ENCODE results near the gene ELK4. TPM values are rescaled to one million over a fixed set of nuclear protein-coding genes. Genes with fewer than 3 reads are reported as not detected.

The ELK4 gene
- polyA plus RNA-seq, 2 of the 4 experiments (the other 2 are of a cell fraction) = 5.8 to 11.9 TPM

DNA sequence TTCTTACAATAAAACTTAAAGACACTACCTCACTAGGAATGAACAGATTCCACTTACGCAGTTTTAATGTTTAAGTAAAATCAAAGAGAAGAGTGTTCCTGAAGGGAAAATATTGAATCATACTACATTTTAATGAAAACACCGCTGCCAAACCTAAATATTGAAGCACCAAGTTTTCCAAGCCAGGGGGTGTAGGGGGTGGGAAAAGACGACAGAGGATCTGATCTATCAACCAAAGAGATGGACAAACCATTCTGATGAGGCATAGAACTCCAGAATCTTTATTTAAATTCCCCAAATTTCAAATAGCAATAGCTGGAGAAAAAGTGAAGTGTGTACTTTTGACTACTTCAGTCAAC is 1.2 kb downstream of the ELK4 start:
- POLR2A ChIA-PET = interaction anchor here (1.1 to 2.1 kb wide), 3 partner anchors 39 to 87 kb away, joined by 6 to 10 read pairs (median 7); no protein-coding TSS in a partner anchor
- TF ChIP-seq JUN (IDR thresholded peaks at IDR 0.05) (no peak), PHF8 (IDR thresholded peaks at IDR 0.05; ENCODE audit: borderline replicate concordance, low read depth) (no peak), HEYL (CRISPR knock-in tag; IDR thresholded peaks at IDR 0.05) (no peak), MAFK (IDR thresholded peaks at IDR 0.05; ENCODE audit: partially characterized antibody) (no peak), JUNB (IDR thresholded peaks at IDR 0.05) (no peak), KDM1A (IDR thresholded peaks at IDR 0.05; ENCODE audit: low read depth) (no peak), RFX5 (IDR thresholded peaks at IDR 0.05) (no peak)
- TF ChIP-seq, protein P1, sequence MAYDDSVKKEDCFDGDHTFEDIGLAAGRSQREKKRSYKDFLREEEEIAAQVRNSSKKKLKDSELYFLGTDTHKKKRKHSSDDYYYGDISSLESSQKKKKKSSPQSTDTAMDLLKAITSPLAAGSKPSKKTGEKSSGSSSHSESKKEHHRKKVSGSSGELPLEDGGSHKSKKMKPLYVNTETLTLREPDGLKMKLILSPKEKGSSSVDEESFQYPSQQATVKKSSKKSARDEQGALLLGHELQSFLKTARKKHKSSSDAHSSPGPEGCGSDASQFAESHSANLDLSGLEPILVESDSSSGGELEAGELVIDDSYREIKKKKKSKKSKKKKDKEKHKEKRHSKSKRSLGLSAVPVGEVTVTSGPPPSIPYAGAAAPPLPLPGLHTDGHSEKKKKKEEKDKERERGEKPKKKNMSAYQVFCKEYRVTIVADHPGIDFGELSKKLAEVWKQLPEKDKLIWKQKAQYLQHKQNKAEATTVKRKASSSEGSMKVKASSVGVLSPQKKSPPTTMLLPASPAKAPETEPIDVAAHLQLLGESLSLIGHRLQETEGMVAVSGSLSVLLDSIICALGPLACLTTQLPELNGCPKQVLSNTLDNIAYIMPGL (CRISPR knock-in tag; IDR thresholded peaks at IDR 0.05; ENCODE audit: borderline replicate concordance) = no peak
- TF ChIP-seq, protein P2, sequence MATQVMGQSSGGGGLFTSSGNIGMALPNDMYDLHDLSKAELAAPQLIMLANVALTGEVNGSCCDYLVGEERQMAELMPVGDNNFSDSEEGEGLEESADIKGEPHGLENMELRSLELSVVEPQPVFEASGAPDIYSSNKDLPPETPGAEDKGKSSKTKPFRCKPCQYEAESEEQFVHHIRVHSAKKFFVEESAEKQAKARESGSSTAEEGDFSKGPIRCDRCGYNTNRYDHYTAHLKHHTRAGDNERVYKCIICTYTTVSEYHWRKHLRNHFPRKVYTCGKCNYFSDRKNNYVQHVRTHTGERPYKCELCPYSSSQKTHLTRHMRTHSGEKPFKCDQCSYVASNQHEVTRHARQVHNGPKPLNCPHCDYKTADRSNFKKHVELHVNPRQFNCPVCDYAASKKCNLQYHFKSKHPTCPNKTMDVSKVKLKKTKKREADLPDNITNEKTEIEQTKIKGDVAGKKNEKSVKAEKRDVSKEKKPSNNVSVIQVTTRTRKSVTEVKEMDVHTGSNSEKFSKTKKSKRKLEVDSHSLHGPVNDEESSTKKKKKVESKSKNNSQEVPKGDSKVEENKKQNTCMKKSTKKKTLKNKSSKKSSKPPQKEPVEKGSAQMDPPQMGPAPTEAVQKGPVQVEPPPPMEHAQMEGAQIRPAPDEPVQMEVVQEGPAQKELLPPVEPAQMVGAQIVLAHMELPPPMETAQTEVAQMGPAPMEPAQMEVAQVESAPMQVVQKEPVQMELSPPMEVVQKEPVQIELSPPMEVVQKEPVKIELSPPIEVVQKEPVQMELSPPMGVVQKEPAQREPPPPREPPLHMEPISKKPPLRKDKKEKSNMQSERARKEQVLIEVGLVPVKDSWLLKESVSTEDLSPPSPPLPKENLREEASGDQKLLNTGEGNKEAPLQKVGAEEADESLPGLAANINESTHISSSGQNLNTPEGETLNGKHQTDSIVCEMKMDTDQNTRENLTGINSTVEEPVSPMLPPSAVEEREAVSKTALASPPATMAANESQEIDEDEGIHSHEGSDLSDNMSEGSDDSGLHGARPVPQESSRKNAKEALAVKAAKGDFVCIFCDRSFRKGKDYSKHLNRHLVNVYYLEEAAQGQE (IDR thresholded peaks at IDR 0.05) = no peak
- TF ChIP-seq, protein P3, sequence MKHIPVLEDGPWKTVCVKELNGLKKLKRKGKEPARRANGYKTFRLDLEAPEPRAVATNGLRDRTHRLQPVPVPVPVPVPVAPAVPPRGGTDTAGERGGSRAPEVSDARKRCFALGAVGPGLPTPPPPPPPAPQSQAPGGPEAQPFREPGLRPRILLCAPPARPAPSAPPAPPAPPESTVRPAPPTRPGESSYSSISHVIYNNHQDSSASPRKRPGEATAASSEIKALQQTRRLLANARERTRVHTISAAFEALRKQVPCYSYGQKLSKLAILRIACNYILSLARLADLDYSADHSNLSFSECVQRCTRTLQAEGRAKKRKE (CRISPR knock-in tag; IDR thresholded peaks at IDR 0.05; ENCODE audit: low read depth) = no peak
- TF ChIP-seq, protein P4, sequence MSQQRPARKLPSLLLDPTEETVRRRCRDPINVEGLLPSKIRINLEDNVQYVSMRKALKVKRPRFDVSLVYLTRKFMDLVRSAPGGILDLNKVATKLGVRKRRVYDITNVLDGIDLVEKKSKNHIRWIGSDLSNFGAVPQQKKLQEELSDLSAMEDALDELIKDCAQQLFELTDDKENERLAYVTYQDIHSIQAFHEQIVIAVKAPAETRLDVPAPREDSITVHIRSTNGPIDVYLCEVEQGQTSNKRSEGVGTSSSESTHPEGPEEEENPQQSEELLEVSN (IDR thresholded peaks at IDR 0.05; ENCODE audit: borderline replicate concordance, low read depth) = no peak
- TF ChIP-seq, protein P5, sequence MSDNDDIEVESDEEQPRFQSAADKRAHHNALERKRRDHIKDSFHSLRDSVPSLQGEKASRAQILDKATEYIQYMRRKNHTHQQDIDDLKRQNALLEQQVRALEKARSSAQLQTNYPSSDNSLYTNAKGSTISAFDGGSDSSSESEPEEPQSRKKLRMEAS (IDR thresholded peaks at IDR 0.05) = no peak
- TF ChIP-seq, protein P6, sequence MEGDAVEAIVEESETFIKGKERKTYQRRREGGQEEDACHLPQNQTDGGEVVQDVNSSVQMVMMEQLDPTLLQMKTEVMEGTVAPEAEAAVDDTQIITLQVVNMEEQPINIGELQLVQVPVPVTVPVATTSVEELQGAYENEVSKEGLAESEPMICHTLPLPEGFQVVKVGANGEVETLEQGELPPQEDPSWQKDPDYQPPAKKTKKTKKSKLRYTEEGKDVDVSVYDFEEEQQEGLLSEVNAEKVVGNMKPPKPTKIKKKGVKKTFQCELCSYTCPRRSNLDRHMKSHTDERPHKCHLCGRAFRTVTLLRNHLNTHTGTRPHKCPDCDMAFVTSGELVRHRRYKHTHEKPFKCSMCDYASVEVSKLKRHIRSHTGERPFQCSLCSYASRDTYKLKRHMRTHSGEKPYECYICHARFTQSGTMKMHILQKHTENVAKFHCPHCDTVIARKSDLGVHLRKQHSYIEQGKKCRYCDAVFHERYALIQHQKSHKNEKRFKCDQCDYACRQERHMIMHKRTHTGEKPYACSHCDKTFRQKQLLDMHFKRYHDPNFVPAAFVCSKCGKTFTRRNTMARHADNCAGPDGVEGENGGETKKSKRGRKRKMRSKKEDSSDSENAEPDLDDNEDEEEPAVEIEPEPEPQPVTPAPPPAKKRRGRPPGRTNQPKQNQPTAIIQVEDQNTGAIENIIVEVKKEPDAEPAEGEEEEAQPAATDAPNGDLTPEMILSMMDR (IDR thresholded peaks at IDR 0.05) = no peak
- peaks cover 15% of the 10 kb centered on the region; the same call in 2 of the 3 replicates for H3K4me1 ChIP-seq
- ATAC-seq = no peak
- DNase-seq (ENCODE audit: low read depth in 1 of 2, low spot score in 1 of 2) = no peak
- peak overlapping the region; percentile 99 for H3K27ac ChIP-seq
- 29% methylated on average over 3 of the region's 3 CpGs for WGBS (ENCODE audit: missing lambda C conversion rate)
- peak overlapping the region; percentile 83 for H3K4me2 ChIP-seq
- H3K9me3 ChIP-seq = no peaks in the 10 kb centered on the region
- peak overlapping the region; percentile 91 for H3K4me3 ChIP-seq
- CTCF ChIA-PET = interaction anchor here (3.5 to 20.8 kb wide), 3 partner anchors 27 to 100 kb away, joined by 28 to 227 read pairs (median 198); no protein-coding TSS in a partner anchor
- no peak for FAIRE-seq

DNA sequence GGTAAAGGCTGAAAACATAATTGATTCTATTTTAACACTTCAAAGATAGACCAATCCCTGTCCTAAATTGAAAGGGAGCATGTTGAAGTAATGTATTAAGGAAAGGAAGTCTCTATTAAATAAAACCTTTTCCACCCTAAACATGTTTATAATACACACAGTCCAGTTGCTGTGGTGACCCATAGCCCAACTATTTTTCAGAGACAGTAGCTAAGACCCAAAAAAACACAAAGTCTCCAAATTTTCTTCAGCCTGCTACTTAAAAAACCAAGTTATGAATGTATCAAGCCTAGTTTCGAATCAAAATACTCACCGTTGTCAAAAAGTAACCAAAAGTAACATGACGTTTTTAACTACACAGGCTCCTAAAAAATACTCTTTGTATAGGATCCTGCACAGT is 1.6 kb downstream of the ELK4 start:
- H3K27ac ChIP-seq = peak overlapping the region; percentile 99
- H3K4me1 ChIP-seq = peaks cover 15% of the 10 kb centered on the region; the same call in 2 of the 3 replicates
- no peak for TF ChIP-seq KDM5A (IDR thresholded peaks at IDR 0.05)
- no peak for TF ChIP-seq NPAS2 (CRISPR knock-in tag; IDR thresholded peaks at IDR 0.05; ENCODE audit: borderline replicate concordance)
- TF ChIP-seq CHD2 (IDR thresholded peaks at IDR 0.05; ENCODE audit: low read length, partially characterized antibody) = no peak
- no peak for TF ChIP-seq ESRRA (IDR thresholded peaks at IDR 0.05; ENCODE audit: borderline replicate concordance, low read length)
- no peak for TF ChIP-seq EP300 (IDR thresholded peaks at IDR 0.05)
- no peak for TF ChIP-seq CBX2 (IDR thresholded peaks at IDR 0.05; ENCODE audit: borderline replicate concordance, low read depth)
- TF ChIP-seq HEYL (CRISPR knock-in tag; IDR thresholded peaks at IDR 0.05) = no peak
- TF ChIP-seq, protein P7, sequence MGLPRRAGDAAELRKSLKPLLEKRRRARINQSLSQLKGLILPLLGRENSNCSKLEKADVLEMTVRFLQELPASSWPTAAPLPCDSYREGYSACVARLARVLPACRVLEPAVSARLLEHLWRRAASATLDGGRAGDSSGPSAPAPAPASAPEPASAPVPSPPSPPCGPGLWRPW (IDR thresholded peaks at IDR 0.05) = no peak
- no peak for TF ChIP-seq RNF2 (IDR thresholded peaks at IDR 0.05; ENCODE audit: borderline replicate concordance, low read depth)
- CTCF ChIA-PET = interaction anchor here (1.3 to 20.8 kb wide), 4 partner anchors 27 to 100 kb away, joined by 3 to 227 read pairs (median 113); no protein-coding TSS in a partner anchor
- ATAC-seq = no peak
- FAIRE-seq = no peak
- DNase-seq (ENCODE audit: low read depth in 1 of 2, low spot score in 1 of 2) = no peak
- H3K9me3 ChIP-seq = no peaks in the 10 kb centered on the region
- H3K4me2 ChIP-seq = peak overlapping the region; percentile 83
- POLR2A ChIA-PET = interaction anchor here (1.1 kb wide), 1 partner anchor 39 kb away, joined by 10 read pairs; no protein-coding TSS in a partner anchor
- peak overlapping the region; percentile 91 for H3K4me3 ChIP-seq
- 12% methylated on average over 3 of the region's 3 CpGs for WGBS (ENCODE audit: missing lambda C conversion rate)
